Activated CD8-positive, alpha-beta memory T cell treated with anti-CD3 and anti-CD28 coated beads, Interleukin-2, amount 50 U/mL, for 48 hours (primary cell): ENCODE results near the gene SYDE2.
A peak's percentile ranks its signal among the peaks of the same experiment; 100 is the strongest.

Source experiments
- DNase-seq: peaks from one replicate; pipeline ENCODE4 v3.0.0-alpha.2; 2020

The SYDE2 gene

DNA sequence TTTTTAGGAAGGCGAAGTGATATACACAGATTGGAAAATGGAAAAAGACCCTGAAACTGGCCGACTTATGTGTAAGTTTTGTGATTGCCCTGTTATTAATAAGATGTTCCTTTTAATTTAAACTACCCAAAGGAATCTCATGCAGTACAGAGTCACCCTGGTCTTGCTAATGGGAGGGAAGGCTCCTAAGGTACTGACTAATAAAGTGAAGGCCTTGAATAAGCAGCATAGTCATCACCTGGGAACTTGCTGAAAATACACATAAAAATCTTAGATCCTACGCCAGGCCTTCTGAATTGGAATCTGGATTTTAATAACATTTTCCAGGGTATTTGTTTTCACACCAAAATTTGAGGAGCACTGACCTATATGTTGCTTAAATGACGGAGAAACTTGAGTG is 79.1 kb downstream of the SYDE2 start:
- DNase-seq, result no peak

DNA sequence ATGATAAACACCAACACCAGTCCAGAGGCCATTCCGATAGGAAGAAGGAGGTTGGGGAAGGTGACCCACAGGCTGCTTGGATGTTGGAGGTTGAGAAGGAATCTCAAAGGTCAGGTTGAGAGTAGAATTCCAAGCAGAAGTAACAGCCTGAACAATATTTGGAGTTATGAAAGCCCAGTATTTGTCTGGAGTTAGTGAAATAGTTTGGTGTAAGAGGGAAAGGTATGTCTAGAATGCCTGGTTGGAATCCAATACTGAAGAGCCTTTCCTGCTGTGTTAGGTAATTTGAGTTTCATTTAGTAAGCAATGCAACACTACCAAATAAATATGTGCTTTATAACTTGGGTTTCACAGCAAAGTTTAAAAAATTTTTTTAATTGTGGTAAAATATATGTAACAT is 82.1 kb downstream of the SYDE2 start:
- no peak for DNase-seq

DNA sequence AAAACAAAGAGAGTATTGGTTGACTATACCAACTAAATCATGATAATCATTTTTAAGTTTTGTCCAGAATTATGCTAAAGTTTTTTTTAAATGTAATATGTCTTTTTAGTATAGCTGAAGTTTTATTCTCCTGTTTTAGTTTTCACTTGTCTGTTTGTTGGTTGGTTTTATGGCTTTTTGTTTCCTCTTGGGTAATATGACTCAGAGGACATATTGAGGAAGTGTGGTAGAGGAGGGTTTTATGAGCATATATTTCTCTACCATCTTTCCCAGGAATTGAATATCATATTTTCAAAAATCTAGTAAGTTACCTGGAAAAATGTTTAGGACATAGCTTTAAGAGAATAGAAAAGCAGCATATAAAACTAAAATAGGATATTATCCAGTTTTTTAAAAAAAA is 84.0 kb downstream of the SYDE2 start:
- DNase-seq, result no peak

DNA sequence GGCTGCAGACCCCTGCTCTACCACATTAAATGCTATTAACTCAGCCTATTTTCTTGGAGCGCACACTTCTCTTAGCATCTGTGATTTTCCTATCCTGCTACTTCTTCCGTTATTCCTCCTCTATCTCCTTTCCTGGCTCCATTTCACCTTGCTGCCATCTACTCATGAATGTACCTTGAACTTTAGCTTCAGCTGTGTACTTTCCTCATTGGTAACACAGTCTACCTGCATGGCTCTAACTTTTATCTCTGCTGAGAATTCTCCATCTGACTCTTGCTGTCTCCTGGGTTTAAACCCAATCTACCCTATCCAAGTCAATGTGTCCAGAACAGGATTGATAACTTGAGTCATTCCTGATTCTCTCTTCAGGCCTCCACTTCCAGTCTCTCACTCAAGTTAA is 84.9 kb downstream of the SYDE2 start:
- no peak for DNase-seq

DNA sequence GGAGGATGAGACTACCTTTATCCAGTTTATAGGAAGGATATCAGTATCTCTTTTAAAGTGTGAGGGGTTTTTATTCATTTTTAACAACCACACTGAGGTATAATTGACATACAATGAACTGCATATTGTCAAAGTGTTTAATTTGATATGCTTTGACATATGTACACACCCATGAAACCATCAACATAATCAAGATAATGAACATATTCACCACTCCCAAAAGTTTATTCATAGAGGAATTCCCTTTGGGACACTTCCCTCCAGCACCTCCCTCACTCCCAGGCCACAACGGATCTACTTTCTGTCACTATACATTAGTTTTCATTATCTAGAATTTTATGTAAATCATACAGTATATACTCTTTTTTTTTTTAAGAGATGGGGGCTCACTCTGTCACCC is 89.1 kb downstream of the SYDE2 start:
- no peak for DNase-seq

DNA sequence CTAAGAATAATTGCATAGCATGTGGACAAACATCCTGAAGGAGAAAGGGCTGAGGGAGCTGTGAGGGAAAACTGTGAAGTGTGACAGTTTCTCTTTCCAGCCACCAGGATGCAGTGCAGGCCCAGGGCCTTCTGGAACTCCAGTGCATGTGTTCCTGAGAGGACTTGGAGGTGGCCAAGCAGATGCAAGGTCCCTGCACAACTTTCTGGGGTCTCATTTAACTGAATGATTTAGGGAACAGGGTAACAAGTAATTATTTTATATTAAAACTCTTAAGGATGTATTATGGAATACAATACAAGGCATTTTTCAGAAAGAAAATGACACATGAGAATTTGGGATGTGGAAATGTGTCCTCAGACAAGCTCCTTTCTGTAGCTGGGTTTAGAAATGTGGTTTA is 91.3 kb downstream of the SYDE2 start:
- DNase-seq, result peak; percentile 53
